Right lobe of liver (tissue), 6 donors: Measurements from ENCODE around the gene MED4. TPM values are rescaled to one million over a fixed set of nuclear protein-coding genes. Genes with fewer than 3 reads are reported as not detected.

ENCODE experiments used
- ATAC-seq, 4 donors: fragments of 200-7000 bp; cut with Tn5 transposase; one replicate each; pipeline ENCODE4 v1.9.1; 2020; ENCODE audit warnings: mild to moderate bottlenecking in 4 of 4, moderate library complexity in 4 of 4
- DNase-seq, 3 donors: peaks; one replicate each; pipeline ENCODE4 v3.0.0-alpha.2; 2020
- H3K27ac ChIP-seq, 3 donors: fragments of 200-600 bp; one replicate each; pipeline ENCODE4 v1.8.0; 2022
- H3K27me3 ChIP-seq, 2 donors: fragments of 200-600 bp; one replicate each; pipeline ENCODE4 v1.8.0; 2022
- H3K36me3 ChIP-seq, 4 donors: fragments of 200-600 bp; sonication (generic) in 1 of 4; one replicate each; pipeline versions ENCODE4 v1.5.1 to v1.8.0; 2017 to 2022; ENCODE audit warnings: control low read depth in 1 of 4
- H3K4me1 ChIP-seq, 4 donors: fragments of 200-600 bp; sonication (generic) in 1 of 4; one replicate each; pipeline versions ENCODE4 v1.5.1 to v1.8.0; 2017 to 2022; ENCODE audit warnings: control low read depth in 1 of 4
- H3K4me3 ChIP-seq, 3 donors: fragments of 200-600 bp; one replicate each; pipeline ENCODE4 v1.8.0; 2022
- H3K9me3 ChIP-seq, 4 donors: fragments of 200-600 bp; sonication (generic) in 1 of 4; one replicate each; pipeline versions ENCODE4 v1.5.1 to v1.8.0; 2017 to 2022; ENCODE audit warnings: control low read depth in 1 of 4
- POLR2A ChIP-seq: fragments of 450-650 bp; IDR thresholded peaks from one replicate; pipeline ENCODE4 v1.6.1; 2017; ENCODE audit warnings: antibody characterized with exemption, mild to moderate bottlenecking
- WGBS: methylation state at CpG from one replicate; pipeline ENCODE4 v1.1.6; 2018; ENCODE audit warnings: low coverage, low lambda C conversion rate; ENCODE audit not compliant: insufficient coverage; ENCODE audit errors: missing lambda C conversion rate; 5-methylcytosine and 5-hydroxymethylcytosine counted together
- intact Hi-C, 2 donors: fragments of 100-400 bp; cut with DNase I; formaldehyde crosslinking; loops; one replicate each; pipeline versions ENCODE4 v1.11.2 to v1.14.1; 2022
- total RNA-seq, 6 experiments: library from RNA; depleted of rRNA in 2 of 6; stranded (reverse); fragments of >200 nt in 2 of 6; fragmentation: NEBNext Ultra II Directional in 3 of 6; extraction: Animal tissue kit (Norgen Biotek cat#: 25700) in 3 of 6; gene quantifications; one replicate each; pipeline versions ENCODE4 v1.1.0 to v1.2.4, GENCODE V29; 2016 to 2023
- TF ChIP-seq, protein P1 (sequence below), 4 donors: fragments of 200-600 bp in 3 of 4; fragments of 450-650 bp in 1 of 4; IDR thresholded peaks; one replicate each; pipeline versions ENCODE4 v1.5.1 to v1.8.0; 2016 to 2022; ENCODE audit warnings: antibody characterized with exemption in 4 of 4, mild to moderate bottlenecking in 2 of 4
- donor health status: DM: no; HTN: yes; CAD: no.
- donor health status: DM: no; HTN: no; CAD: no.
- donor health status: DM: no; HTN: no; CAD: no.
- donor health status: DM: no; HTN: yes; CAD: no.
- donor health status: DM: no; HTN: yes; CAD: no.

MED4 gene
- total RNA-seq, 6 experiments from 2014 or later, result 15.1 to 22.5 (median 20.7) TPM

DNA sequence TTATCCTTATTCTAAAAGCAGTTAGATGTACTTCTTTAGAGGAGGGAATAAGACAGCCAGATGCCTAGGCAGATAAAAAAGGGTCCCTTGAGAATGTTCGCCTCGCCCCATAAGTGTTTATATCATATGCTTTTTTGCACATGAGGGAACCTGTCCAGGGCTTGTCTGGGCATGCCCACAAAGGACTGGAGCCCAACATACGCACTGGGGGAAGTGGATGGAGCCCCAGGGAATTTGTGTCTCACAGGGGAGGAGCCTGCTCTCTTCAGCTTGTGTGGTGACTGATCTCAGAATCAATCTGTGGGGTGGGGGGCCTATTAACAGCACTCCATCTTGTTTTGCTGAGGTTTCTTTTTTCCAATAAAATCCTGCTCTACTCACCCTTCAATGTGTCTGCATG lies 22.6 kb downstream of the MED4 start:
- H3K4me1 ChIP-seq, result no peaks in the 10 kb centered on the region
- DNase-seq (no peak), ATAC-seq (no peak)
- no peaks in the 10 kb centered on the region for H3K27me3 ChIP-seq
- peaks cover 0 to 28% (median 13%) of the 10 kb centered on the region in 4 donors for H3K9me3 ChIP-seq
- WGBS, result 100% methylated on average over 2 of the region's 3 CpGs
- intact Hi-C loops, result no loop called here
- H3K36me3 ChIP-seq, result peaks cover 0 to 36% (median 17%) of the 10 kb centered on the region in 4 donors
- TF ChIP-seq, protein P1, sequence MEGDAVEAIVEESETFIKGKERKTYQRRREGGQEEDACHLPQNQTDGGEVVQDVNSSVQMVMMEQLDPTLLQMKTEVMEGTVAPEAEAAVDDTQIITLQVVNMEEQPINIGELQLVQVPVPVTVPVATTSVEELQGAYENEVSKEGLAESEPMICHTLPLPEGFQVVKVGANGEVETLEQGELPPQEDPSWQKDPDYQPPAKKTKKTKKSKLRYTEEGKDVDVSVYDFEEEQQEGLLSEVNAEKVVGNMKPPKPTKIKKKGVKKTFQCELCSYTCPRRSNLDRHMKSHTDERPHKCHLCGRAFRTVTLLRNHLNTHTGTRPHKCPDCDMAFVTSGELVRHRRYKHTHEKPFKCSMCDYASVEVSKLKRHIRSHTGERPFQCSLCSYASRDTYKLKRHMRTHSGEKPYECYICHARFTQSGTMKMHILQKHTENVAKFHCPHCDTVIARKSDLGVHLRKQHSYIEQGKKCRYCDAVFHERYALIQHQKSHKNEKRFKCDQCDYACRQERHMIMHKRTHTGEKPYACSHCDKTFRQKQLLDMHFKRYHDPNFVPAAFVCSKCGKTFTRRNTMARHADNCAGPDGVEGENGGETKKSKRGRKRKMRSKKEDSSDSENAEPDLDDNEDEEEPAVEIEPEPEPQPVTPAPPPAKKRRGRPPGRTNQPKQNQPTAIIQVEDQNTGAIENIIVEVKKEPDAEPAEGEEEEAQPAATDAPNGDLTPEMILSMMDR (IDR thresholded peaks at IDR 0.05), result no peak
- no peak for TF ChIP-seq POLR2A
- no peak overlapping the region for H3K4me3 ChIP-seq
- H3K27ac ChIP-seq, result no peak overlapping the region

DNA sequence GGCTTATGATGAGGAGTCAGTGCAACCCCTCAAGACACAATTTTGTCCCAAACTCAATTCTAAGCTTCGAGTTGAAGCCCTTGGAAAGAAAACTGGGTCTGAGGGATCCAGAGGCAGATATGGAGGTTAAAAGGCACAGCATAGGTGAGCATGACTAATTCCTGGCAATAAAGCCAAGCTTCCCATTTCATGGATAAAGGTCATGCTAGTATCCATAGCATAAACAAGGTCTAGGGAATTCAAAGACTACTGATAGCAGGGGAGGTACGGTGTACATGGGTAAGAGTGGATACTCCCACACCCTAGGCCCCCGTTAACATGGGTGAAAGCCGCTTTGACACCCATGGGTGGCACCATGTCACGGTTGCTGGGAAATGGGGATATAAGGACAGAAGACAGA lies 24.0 kb downstream of the MED4 start:
- H3K27ac ChIP-seq, result no peak overlapping the region
- H3K4me3 ChIP-seq, result no peak overlapping the region
- ATAC-seq (no peak), DNase-seq (no peak)
- TF ChIP-seq POLR2A, result no peak
- TF ChIP-seq, protein P1 (IDR thresholded peaks at IDR 0.05), result no peak
- no peaks in the 10 kb centered on the region for H3K27me3 ChIP-seq
- peaks cover 0 to 28% (median 13%) of the 10 kb centered on the region in 4 donors for H3K9me3 ChIP-seq
- 65% methylated on average over 4 of the region's 5 CpGs for WGBS
- intact Hi-C loops, result no loop called here
- H3K4me1 ChIP-seq, result no peaks in the 10 kb centered on the region
- peaks cover 0 to 23% (median 11%) of the 10 kb centered on the region in 4 donors for H3K36me3 ChIP-seq

DNA sequence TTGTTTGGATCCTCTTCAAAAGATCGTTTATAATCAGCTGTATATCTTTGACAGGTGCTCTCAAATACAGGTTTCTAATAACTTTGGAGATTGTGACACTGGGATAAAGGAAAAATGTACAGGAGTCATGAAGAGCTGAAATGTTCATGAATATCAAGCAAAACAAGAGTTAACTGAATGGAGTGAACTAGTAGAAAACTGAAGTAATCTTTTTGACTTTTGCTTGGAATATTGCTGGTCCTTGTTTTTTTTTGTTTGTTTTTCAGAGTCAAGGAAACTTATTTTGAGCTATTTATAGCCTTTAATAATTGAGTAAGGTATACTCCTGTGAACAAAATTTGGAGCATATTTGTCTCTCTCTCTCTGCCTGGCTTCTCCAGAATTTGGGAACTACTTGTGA lies 25.3 kb downstream of the MED4 start:
- peaks cover 0 to 22% (median 6%) of the 10 kb centered on the region in 4 donors for H3K36me3 ChIP-seq
- 95% methylated on average over 1 of the region's 1 CpG for WGBS
- ATAC-seq (no peak), DNase-seq (no peak)
- H3K4me3 ChIP-seq, result no peak overlapping the region
- H3K4me1 ChIP-seq, result no peaks in the 10 kb centered on the region
- no peak for TF ChIP-seq POLR2A
- TF ChIP-seq, protein P1 (IDR thresholded peaks at IDR 0.05), result no peak
- intact Hi-C loops, result no loop called here
- peaks cover 0 to 28% (median 13%) of the 10 kb centered on the region in 4 donors for H3K9me3 ChIP-seq
- no peak overlapping the region for H3K27ac ChIP-seq
- H3K27me3 ChIP-seq, result no peaks in the 10 kb centered on the region

DNA sequence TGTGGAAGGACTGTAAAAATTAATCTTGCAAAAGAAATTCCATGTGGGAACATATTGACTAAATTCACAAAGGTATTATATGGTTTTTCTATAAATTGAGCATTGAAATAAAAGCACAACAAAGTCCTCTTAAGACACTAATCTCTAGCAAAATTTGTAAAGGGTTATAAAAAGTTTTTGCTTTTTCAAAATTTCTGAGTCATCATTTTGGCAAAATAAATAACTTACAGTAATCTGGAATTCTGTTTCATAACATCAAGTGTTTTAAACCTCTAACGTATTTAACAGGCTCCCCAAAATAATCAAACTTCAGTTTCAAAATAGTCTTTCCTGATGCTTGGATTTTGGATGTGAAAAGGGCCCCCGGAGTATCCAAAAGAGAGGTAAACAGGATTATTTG lies 26.0 kb downstream of the MED4 start:
- Histone ChIP-seq H3K36me3 (peaks cover 0 to 22% (median 6%) of the 10 kb centered on the region in 4 donors), H3K27ac (no peak overlapping the region), H3K4me1 (no peaks in the 10 kb centered on the region), H3K4me3 (no peak overlapping the region), H3K27me3 (no peaks in the 10 kb centered on the region), H3K9me3 (peaks cover 0 to 28% (median 13%) of the 10 kb centered on the region in 4 donors)
- 93% methylated on average over 2 of the region's 2 CpGs for WGBS
- ATAC-seq, result no peak
- no peak for DNase-seq
- intact Hi-C loops, result no loop called here
- TF ChIP-seq, protein P1 (IDR thresholded peaks at IDR 0.05), result no peak
- no peak for TF ChIP-seq POLR2A

DNA sequence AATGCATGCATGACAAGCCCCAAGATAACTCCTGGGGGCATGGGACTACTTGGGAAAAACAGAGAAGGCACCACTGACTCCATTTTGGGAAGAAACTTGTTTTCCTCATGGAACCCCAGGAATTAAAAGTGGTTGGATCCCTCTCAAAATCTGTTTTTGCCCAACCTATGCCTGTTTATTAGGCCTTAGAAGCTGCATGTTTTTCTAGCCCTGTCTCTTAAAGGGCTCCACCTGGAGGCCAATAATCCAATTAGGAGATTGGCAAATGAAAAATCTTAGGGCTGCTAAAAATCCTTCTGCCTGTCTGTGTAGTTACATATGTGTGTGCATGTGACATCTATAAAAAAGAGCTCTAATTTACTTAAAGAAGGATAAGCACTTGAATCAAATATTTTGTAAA lies 26.9 kb downstream of the MED4 start:
- Histone ChIP-seq H3K4me1 (no peaks in the 10 kb centered on the region), H3K9me3 (peaks cover 0 to 28% (median 13%) of the 10 kb centered on the region in 4 donors), H3K27me3 (no peaks in the 10 kb centered on the region), H3K27ac (no peak overlapping the region), H3K4me3 (no peak overlapping the region), H3K36me3 (peaks cover 0 to 22% (median 6%) of the 10 kb centered on the region in 4 donors)
- ATAC-seq (no peak), DNase-seq (no peak)
- intact Hi-C loops, result no loop called here
- TF ChIP-seq, protein P1 (IDR thresholded peaks at IDR 0.05), result no peak
- no peak for TF ChIP-seq POLR2A
